ENCODE results near the gene TEX13A. TPM values are rescaled to one million over a fixed set of nuclear protein-coding genes. Genes with fewer than 3 reads are reported as not detected.

The TEX13A gene, protein sequence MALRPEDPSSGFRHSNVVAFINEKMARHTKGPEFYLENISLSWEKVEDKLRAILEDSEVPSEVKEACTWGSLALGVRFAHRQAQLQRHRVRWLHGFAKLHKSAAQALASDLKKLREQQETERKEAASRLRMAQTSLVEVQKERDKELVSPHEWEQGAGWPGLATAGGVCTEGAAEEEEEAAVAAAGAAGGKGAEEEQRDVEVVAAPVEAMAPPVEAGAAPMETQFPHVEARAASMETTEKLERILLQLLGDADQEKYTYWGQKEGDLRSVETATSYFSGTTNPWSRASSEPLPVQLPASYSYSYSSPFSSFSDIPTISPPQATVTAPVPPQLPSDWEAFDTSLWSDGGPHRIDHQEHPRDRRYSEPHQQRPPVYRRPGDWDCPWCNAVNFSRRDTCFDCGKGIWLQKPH
- total RNA-seq, result not detected

DNA sequence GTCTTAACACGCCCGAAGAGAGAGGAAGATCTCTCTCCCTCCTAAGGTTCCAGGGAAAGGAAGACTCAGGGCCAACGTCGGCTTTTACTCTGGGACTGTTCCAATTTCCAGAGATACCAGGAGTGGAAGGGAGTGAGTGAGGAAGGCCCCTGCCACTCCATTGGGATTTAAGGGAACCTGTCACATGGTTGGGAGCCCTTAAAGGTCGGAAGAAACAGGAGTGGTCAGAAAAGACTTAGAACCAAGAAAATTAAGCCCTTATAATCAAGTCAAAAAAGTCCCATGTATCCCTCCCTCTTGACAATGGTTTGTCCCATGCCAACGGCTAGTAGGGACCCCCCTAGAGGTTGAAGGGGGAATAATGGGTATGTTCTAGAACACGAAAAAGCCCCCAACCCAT, at the start of gene TEX13A:
TSS of gene TEX13A (minus strand) at position 59 of the 400 bp plus-strand sequence. CDS start 297 bp downstream, outside the sequence.
- Histone ChIP-seq H3K9me3 (no peaks in the 10 kb centered on the region), H3K4me1 (no peaks in the 10 kb centered on the region), H3K4me3 (no peak within 1 kb of the TSS), H3K27ac (no peak within 1 kb of the TSS), H3K36me3 (no peaks in the 10 kb centered on the region), H3K27me3 (no peaks in the 10 kb centered on the region)
- WGBS, 2 donors, result 50 to 70% methylated on average over 1 to 7 of the region's 7 CpGs
- DNase-seq, result no peak
- intact Hi-C loops (cut with DNase I), result no loop called here
- no peak for TF ChIP-seq POLR2A (IDR thresholded peaks at IDR 0.05)
- TF ChIP-seq, protein P1, sequence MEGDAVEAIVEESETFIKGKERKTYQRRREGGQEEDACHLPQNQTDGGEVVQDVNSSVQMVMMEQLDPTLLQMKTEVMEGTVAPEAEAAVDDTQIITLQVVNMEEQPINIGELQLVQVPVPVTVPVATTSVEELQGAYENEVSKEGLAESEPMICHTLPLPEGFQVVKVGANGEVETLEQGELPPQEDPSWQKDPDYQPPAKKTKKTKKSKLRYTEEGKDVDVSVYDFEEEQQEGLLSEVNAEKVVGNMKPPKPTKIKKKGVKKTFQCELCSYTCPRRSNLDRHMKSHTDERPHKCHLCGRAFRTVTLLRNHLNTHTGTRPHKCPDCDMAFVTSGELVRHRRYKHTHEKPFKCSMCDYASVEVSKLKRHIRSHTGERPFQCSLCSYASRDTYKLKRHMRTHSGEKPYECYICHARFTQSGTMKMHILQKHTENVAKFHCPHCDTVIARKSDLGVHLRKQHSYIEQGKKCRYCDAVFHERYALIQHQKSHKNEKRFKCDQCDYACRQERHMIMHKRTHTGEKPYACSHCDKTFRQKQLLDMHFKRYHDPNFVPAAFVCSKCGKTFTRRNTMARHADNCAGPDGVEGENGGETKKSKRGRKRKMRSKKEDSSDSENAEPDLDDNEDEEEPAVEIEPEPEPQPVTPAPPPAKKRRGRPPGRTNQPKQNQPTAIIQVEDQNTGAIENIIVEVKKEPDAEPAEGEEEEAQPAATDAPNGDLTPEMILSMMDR (IDR thresholded peaks at IDR 0.05), result no peak

DNA sequence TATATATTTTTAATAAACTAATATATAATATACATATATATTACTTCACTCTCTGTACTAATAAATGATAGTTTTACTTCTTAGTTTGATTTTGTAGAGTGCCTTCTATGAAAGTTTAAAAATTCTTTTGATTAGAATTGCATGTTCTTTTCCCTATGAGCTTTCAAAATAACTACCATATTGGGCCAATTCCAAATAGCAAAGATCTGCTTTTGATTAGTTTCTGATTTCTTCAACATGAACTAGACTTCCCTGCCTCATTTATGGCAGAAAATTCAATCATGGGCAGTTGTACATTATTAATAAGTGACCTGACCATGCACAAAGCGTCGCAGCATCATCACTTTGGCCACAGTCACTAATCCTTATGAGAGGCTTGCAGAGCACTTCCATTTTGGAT, 48.9 kb upstream of the TEX13A start:
- no peak for DNase-seq
- Histone ChIP-seq H3K4me3 (no peak overlapping the region), H3K4me1 (no peaks in the 10 kb centered on the region), H3K36me3 (no peaks in the 10 kb centered on the region), H3K9me3 (no peaks in the 10 kb centered on the region), H3K27me3 (no peaks in the 10 kb centered on the region), H3K27ac (no peak overlapping the region)
- no peak for TF ChIP-seq POLR2A (IDR thresholded peaks at IDR 0.05)
- TF ChIP-seq, protein P1 (IDR thresholded peaks at IDR 0.05), result no peak
- WGBS, 2 donors, result 75 to 85% methylated on average over 2 of the region's 2 CpGs
- intact Hi-C loops (cut with DNase I), result no loop called here

DNA sequence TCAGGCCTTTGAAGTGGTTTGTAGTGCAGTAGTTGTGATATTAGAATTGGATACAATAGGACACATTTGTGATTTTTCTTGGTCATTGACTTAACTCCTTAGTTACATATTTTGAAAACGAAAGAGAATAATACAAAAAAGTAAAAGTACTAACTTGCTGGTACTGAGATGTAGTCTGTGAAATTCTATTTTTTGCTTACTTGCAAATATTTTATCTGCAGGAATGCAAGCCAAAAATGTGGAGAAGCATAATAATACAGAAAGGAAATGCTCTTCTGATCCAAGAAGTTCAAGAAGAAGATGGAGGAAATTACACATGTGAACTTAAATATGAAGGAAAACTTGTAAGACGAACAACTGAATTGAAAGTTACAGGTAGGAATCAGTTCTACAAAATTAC, 46.7 kb upstream of the TEX13A start:
- Histone ChIP-seq H3K4me3 (no peak overlapping the region), H3K9me3 (no peaks in the 10 kb centered on the region), H3K27me3 (no peaks in the 10 kb centered on the region), H3K36me3 (no peaks in the 10 kb centered on the region), H3K4me1 (no peaks in the 10 kb centered on the region), H3K27ac (no peak overlapping the region)
- TF ChIP-seq POLR2A (IDR thresholded peaks at IDR 0.05), result no peak
- TF ChIP-seq, protein P1 (IDR thresholded peaks at IDR 0.05), result no peak
- intact Hi-C loops (cut with DNase I), result no loop called here
- DNase-seq, result no peak
- 74 to 83% methylated on average over 2 of the region's 2 CpGs for WGBS, 2 donors

DNA sequence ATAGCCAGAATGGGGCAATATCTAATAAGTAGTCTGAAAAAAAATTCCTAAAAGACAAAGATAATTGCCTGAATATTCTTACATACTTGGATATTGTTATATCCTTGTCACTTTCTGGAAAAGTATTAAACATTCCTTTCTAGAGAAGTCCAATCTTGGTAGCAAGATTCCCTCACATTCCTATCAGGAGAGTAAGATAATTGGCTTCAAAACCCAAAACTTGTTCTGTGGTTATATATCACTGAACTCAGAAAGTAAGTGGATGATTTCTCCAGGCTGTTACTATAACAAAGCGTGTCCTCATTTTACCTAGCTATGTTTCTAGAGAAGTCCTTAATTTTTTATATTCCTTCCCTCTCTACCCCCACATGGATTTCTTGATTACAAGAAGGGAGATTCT, 46.0 kb upstream of the TEX13A start:
- WGBS, 2 donors, result 76 to 100% methylated on average over 1 of the region's 1 CpG
- no peak overlapping the region for H3K27ac ChIP-seq
- H3K4me1 ChIP-seq, result no peaks in the 10 kb centered on the region
- H3K27me3 ChIP-seq, result no peaks in the 10 kb centered on the region
- no peak for TF ChIP-seq POLR2A (IDR thresholded peaks at IDR 0.05)
- TF ChIP-seq, protein P1 (IDR thresholded peaks at IDR 0.05), result no peak
- no peaks in the 10 kb centered on the region for H3K36me3 ChIP-seq
- no peaks in the 10 kb centered on the region for H3K9me3 ChIP-seq
- intact Hi-C loops (cut with DNase I), result no loop called here
- DNase-seq, result no peak
- H3K4me3 ChIP-seq, result no peak overlapping the region

DNA sequence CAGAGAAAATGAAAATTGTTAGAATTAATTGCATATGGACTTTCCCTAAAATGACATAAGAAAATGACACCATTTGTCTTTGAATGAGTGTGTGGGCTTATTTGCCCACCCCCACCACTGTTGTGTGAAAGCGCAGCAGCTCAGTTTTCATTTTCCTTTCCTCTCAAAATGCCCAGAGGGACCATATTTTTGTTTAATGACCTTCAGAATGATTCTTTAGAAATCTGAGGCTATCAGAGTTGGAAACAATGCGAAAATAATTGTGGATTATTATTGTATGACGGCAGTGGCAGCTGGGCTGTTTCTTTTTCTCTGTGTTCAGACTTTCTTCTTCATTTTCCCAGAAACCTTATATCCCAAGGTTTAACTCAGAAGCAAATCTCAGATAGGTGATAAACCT, 44.6 kb upstream of the TEX13A start:
- no peaks in the 10 kb centered on the region for H3K4me1 ChIP-seq
- DNase-seq, result no peak
- TF ChIP-seq, protein P1 (IDR thresholded peaks at IDR 0.05), result no peak
- TF ChIP-seq POLR2A (IDR thresholded peaks at IDR 0.05), result no peak
- intact Hi-C loops (cut with DNase I), result no loop called here
- H3K4me3 ChIP-seq, result no peak overlapping the region
- no peak overlapping the region for H3K27ac ChIP-seq
- H3K36me3 ChIP-seq, result no peaks in the 10 kb centered on the region
- no peaks in the 10 kb centered on the region for H3K9me3 ChIP-seq
- WGBS, 2 donors, result 38 to 43% methylated on average over 3 of the region's 3 CpGs
- no peaks in the 10 kb centered on the region for H3K27me3 ChIP-seq

All from esophagus squamous epithelium (tissue), 5 donors.